Heart left ventricle (tissue), 16 donors: Measurements from ENCODE around the gene RRP8. TPM values are rescaled to one million over a fixed set of nuclear protein-coding genes. Genes with fewer than 3 reads are reported as not detected.

Source experiments
- ATAC-seq, 4 donors: fragments of 200-7000 bp; cut with Tn5 transposase; one replicate each; pipeline ENCODE4 v1.9.1; 2020 to 2022; ENCODE audit warnings: moderate library complexity in 4 of 4, mild to moderate bottlenecking in 3 of 4, moderate number of reproducible peaks in 1 of 4
- DNase-seq, 5 donors: peaks; one replicate each; pipeline ENCODE4 v3.0.0-alpha.2; 2020
- H3K27ac ChIP-seq, 12 donors: fragments of 200-600 bp; sonication (generic) in 4 of 12; one replicate each; pipeline versions ENCODE4 v1.5.0 to v1.8.0; 2016 to 2022; ENCODE audit warnings: mild to moderate bottlenecking in 2 of 12
- H3K27me3 ChIP-seq, 9 donors: fragments of 200-600 bp; sonication (generic) in 2 of 9; one replicate each; pipeline versions ENCODE4 v1.5.1 to v1.8.0; 2016 to 2022; ENCODE audit warnings: mild to moderate bottlenecking in 3 of 9
- H3K36me3 ChIP-seq, 9 donors: fragments of 200-600 bp; sonication (generic) in 2 of 9; one replicate each; pipeline versions ENCODE4 v1.5.0 to v1.8.0; 2018 to 2022; ENCODE audit warnings: mild to moderate bottlenecking in 2 of 9
- H3K4me1 ChIP-seq, 12 donors: fragments of 200-600 bp; sonication (generic) in 4 of 12; one replicate each; pipeline versions ENCODE4 v1.5.0 to v1.8.0; 2016 to 2022; ENCODE audit warnings: mild to moderate bottlenecking in 3 of 12
- H3K4me3 ChIP-seq, 12 donors: fragments of 200-600 bp; sonication (generic) in 4 of 12; one replicate each; pipeline versions ENCODE4 v1.5.0 to v1.8.0; 2017 to 2022; ENCODE audit warnings: mild to moderate bottlenecking in 9 of 12, moderate library complexity in 4 of 12
- H3K9me3 ChIP-seq, 12 donors: fragments of 200-600 bp; sonication (generic) in 4 of 12; one replicate each; pipeline versions ENCODE4 v1.5.0 to v1.8.0; 2016 to 2022; ENCODE audit warnings: mild to moderate bottlenecking in 1 of 12
- POLR2A ChIP-seq, 2 donors: fragments of 450-650 bp; IDR thresholded peaks; one replicate each; pipeline ENCODE4 v1.6.1; 2017; ENCODE audit warnings: antibody characterized with exemption in 2 of 2, mild to moderate bottlenecking in 2 of 2, moderate library complexity in 2 of 2
- WGBS, 4 donors: extraction: QIAGEN DNeasy Blood & Tissue Kit in 2 of 4; methylation state at CpG; one replicate each; pipeline versions ENCODE4 v1.1.5 to v1.1.7; 2013 to 2018; 5-methylcytosine and 5-hydroxymethylcytosine counted together
- intact Hi-C, 10 donors: fragments of 100-400 bp; cut with DNase I; formaldehyde crosslinking; loops; one replicate each; pipeline versions ENCODE4 v1.11.1 to v1.14.2; 2022
- polyA plus RNA-seq, 2 donors: library from polyadenylated mRNA; stranded (reverse); fragments of 200-250 nt; gene quantifications; one replicate each; pipeline ENCODE4 v1.2.3, GENCODE V29; 2013
- total RNA-seq, 9 donors: library from RNA; depleted of rRNA in 2 of 9; stranded (reverse); fragments of >200 nt in 2 of 9; fragmentation: NEBNext Ultra II Directional in 3 of 9; extraction: Animal tissue kit (Norgen Biotek cat#: 25700) in 3 of 9; gene quantifications; one replicate each; pipeline versions ENCODE4 v1.1.0 to v1.2.4, GENCODE V29; 2016 to 2023
- TF ChIP-seq, protein P1 (sequence below), 12 donors: fragments of 200-600 bp; sonication (generic) in 4 of 12; IDR thresholded peaks; one replicate each; pipeline versions ENCODE4 v1.5.0 to v1.8.0; 2018 to 2022; ENCODE audit warnings: antibody characterized with exemption in 12 of 12, mild to moderate bottlenecking in 5 of 12
- donor health status: ischemic (EF 13 %, LVEDD 7.1; RV severe dilation, severe dysfunction).
- donor health status: healthy with polysubstance abuse.
- donor health status: DM: no; HTN: yes; CAD: no.
- donor health status: DM: no; HTN: no; CAD: no.
- donor health status: ischemic (EF 25% LVEDD 6.9; RV normal size, moderate dysfunction).
- donor health status: ischemic (EF 25% LVEDD 5.7; RV mildly dilated, moderate dysfunction).
- donor health status: healthy.
- donor health status: DM: yes; HTN: yes; CAD: no.
- donor health status: ischemic (EF 35%, LVEDD 5.7; RV mildly dilated, moderate dysfunction).
- donor health status: nonischemic (EF 11% LVEDD 7.7; RV severe dilation, severe dysfunction).
- donor health status: DM: yes; HTN: yes; CAD: no.
- donor health status: PGD.
- donor health status: ischemic (EF 29% LVEDD 5.4; RV normal size, mild dysfunction).
- donor health status: nonischemic (EF 23%, LVEDD 6.1; RV moderate dilation, normal function).

RRP8 gene
- total and polyA plus RNA-seq, 11 donors = 11.2 to 23.5 (median 17.4) TPM

GRCh38 chr11:6574816-6575715 is 28.4 kb downstream of the RRP8 start:
- no peak for ATAC-seq
- Histone ChIP-seq H3K27me3 (no peaks in the 10 kb centered on the region), H3K36me3 (peaks cover 0 to 5% (median 0%) of the 10 kb centered on the region in 9 donors), H3K4me1 (peaks cover 8 to 24% (median 18%) of the 10 kb centered on the region in 12 donors), H3K9me3 (no peaks in the 10 kb centered on the region), H3K4me3 (no peak overlapping the region), H3K27ac (no peak overlapping the region)
- TF ChIP-seq, protein P1, sequence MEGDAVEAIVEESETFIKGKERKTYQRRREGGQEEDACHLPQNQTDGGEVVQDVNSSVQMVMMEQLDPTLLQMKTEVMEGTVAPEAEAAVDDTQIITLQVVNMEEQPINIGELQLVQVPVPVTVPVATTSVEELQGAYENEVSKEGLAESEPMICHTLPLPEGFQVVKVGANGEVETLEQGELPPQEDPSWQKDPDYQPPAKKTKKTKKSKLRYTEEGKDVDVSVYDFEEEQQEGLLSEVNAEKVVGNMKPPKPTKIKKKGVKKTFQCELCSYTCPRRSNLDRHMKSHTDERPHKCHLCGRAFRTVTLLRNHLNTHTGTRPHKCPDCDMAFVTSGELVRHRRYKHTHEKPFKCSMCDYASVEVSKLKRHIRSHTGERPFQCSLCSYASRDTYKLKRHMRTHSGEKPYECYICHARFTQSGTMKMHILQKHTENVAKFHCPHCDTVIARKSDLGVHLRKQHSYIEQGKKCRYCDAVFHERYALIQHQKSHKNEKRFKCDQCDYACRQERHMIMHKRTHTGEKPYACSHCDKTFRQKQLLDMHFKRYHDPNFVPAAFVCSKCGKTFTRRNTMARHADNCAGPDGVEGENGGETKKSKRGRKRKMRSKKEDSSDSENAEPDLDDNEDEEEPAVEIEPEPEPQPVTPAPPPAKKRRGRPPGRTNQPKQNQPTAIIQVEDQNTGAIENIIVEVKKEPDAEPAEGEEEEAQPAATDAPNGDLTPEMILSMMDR (IDR thresholded peaks at IDR 0.05) = no peak
- TF ChIP-seq POLR2A (IDR thresholded peaks at IDR 0.05) = no peak
- no peak for DNase-seq
- intact Hi-C loops = no loop called here
- 87 to 93% (median 88%) methylated on average over 6 of the region's 6 CpGs for WGBS, 4 donors

- Histone ChIP-seq H3K27me3 (no peaks in the 10 kb centered on the region), H3K4me3 (no peak overlapping the region), H3K36me3 (peaks cover 0 to 5% (median 0%) of the 10 kb centered on the region in 9 donors), H3K9me3 (no peaks in the 10 kb centered on the region), H3K27ac (no peak overlapping the region), H3K4me1 (peaks cover 5 to 30% (median 21%) of the 10 kb centered on the region in 12 donors)
- TF ChIP-seq POLR2A (IDR thresholded peaks at IDR 0.05) = no peak
- TF ChIP-seq, protein P1 (IDR thresholded peaks at IDR 0.05) = no peak
- DNase-seq (no peak), ATAC-seq (no peak)
- intact Hi-C loops = no loop called here
- 77 to 84% (median 79%) methylated on average over 2 of the region's 2 CpGs for WGBS, 4 donors
Observed at GRCh38 chr11:6572215-6572614, 31.2 kb downstream of the RRP8 start.

- H3K27ac ChIP-seq = no peak overlapping the region
- H3K4me1 ChIP-seq = peaks cover 0 to 27% (median 17%) of the 10 kb centered on the region in 12 donors
- no peaks in the 10 kb centered on the region for H3K27me3 ChIP-seq
- DNase-seq = no peak
- TF ChIP-seq POLR2A (IDR thresholded peaks at IDR 0.05) = no peak
- TF ChIP-seq, protein P1 (IDR thresholded peaks at IDR 0.05) = no peak
- no peaks in the 10 kb centered on the region for H3K9me3 ChIP-seq
- intact Hi-C loops = loop anchor here in 1 of 10 donors (1.0 kb wide), 1 partner anchor 30 kb away; no protein-coding TSS in a partner anchor
- no peak overlapping the region for H3K4me3 ChIP-seq
- H3K36me3 ChIP-seq = peaks cover 0 to 5% (median 0%) of the 10 kb centered on the region in 9 donors
- 70 to 81% (median 76%) methylated on average over 19 to 22 of the region's 22 CpGs for WGBS, 4 donors
- no peak for ATAC-seq
Observed at GRCh38 chr11:6571434-6572008, 31.9 kb downstream of the RRP8 start.
